KMS-11 (cell line): ENCODE measurements around the gene ANGPT4.

ENCODE experiments used
- H2AFZ ChIP-seq: fragments of 200-600 bp; sonication (generic); 2 replicates; pipeline ENCODE4 v1.6.1; 2016; ENCODE audit warnings: antibody characterized with exemption, mixed run types, low read depth
- H3K27ac ChIP-seq: fragments of 200-600 bp; sonication (generic); 2 replicates; pipeline ENCODE4 v1.6.1; 2016; ENCODE audit warnings: mild to moderate bottlenecking, mixed run types
- H3K27me3 ChIP-seq: fragments of 200-600 bp; sonication (generic); 2 replicates; pipeline ENCODE4 v1.6.1; 2017; ENCODE audit warnings: mild to moderate bottlenecking, low read depth, mixed run types, moderate library complexity; ENCODE audit not compliant: insufficient read depth
- H3K36me3 ChIP-seq: fragments of 200-600 bp; sonication (generic); 2 replicates; pipeline ENCODE4 v1.6.1; 2017; ENCODE audit warnings: mild to moderate bottlenecking, mixed run types; ENCODE audit not compliant: insufficient read depth
- H3K4me1 ChIP-seq: fragments of 200-600 bp; sonication (generic); 2 replicates; pipeline ENCODE4 v1.6.1; 2016; ENCODE audit warnings: mild to moderate bottlenecking, low read depth, mixed run types; ENCODE audit not compliant: poor library complexity, severe bottlenecking
- H3K4me2 ChIP-seq: fragments of 200-600 bp; sonication (generic); 2 replicates; pipeline ENCODE4 v1.7.0; 2016; ENCODE audit warnings: mild to moderate bottlenecking, mixed run types
- H3K4me3 ChIP-seq: fragments of 200-600 bp; sonication (generic); IDR thresholded peaks from 2 replicates; pipeline ENCODE4 v1.6.1; 2017; ENCODE audit warnings: low read depth, low read length, mixed read lengths; ENCODE audit not compliant: insufficient read depth
- H3K79me2 ChIP-seq: fragments of 200-600 bp; sonication (generic); 2 replicates; pipeline ENCODE4 v1.6.1; 2016; ENCODE audit warnings: low read depth, mixed run types; ENCODE audit not compliant: insufficient read depth
- H3K9ac ChIP-seq: fragments of 200-600 bp; sonication (generic); 2 replicates; pipeline ENCODE4 v1.6.1; 2016; ENCODE audit warnings: mild to moderate bottlenecking, mixed run types
- H4K20me1 ChIP-seq: fragments of 200-600 bp; sonication (generic); 2 replicates; pipeline ENCODE4 v1.6.1; 2016; ENCODE audit warnings: mild to moderate bottlenecking, mixed run types; ENCODE audit not compliant: insufficient read depth
- TF ChIP-seq, protein P1 (sequence below): fragments of 200-600 bp; sonication (generic); conservative IDR thresholded peaks from 2 replicates; pipeline ENCODE4 v1.6.1; 2017; ENCODE audit warnings: low read depth, mild to moderate bottlenecking, antibody characterized with exemption, low read length, moderate library complexity, mixed read lengths

ANGPT4 gene

DNA sequence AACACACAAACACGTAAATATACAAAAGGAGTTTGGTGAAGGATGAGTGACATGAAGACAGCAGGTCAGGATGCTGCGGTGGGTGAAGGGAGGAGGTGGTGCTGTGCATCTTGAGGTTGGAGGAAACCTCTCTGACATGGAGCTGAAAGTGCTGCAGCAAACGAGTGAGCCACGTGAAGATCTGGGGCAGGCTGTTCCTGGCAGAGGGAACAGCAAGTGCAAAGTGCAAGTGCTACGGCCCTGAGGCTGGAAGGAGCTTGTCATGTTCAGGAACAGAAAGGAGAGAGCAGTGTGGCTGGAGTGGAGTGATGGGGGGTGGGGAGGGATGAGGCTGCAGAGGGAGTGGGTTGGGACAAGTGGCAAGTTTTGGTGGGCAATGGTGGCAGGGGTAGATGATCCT lies 24.8 kb upstream of the ANGPT4 start:
- Histone ChIP-seq H3K79me2 (no peaks in the 10 kb centered on the region), H2AFZ (no peak overlapping the region), H4K20me1 (no peaks in the 10 kb centered on the region), H3K27ac (no peak overlapping the region), H3K27me3 (no peaks in the 10 kb centered on the region), H3K9ac (no peak overlapping the region), H3K4me1 (no peaks in the 10 kb centered on the region), H3K4me3 (no peak overlapping the region), H3K4me2 (no peak overlapping the region), H3K36me3 (no peaks in the 10 kb centered on the region)
- TF ChIP-seq, protein P1, sequence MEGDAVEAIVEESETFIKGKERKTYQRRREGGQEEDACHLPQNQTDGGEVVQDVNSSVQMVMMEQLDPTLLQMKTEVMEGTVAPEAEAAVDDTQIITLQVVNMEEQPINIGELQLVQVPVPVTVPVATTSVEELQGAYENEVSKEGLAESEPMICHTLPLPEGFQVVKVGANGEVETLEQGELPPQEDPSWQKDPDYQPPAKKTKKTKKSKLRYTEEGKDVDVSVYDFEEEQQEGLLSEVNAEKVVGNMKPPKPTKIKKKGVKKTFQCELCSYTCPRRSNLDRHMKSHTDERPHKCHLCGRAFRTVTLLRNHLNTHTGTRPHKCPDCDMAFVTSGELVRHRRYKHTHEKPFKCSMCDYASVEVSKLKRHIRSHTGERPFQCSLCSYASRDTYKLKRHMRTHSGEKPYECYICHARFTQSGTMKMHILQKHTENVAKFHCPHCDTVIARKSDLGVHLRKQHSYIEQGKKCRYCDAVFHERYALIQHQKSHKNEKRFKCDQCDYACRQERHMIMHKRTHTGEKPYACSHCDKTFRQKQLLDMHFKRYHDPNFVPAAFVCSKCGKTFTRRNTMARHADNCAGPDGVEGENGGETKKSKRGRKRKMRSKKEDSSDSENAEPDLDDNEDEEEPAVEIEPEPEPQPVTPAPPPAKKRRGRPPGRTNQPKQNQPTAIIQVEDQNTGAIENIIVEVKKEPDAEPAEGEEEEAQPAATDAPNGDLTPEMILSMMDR, result no peak

DNA sequence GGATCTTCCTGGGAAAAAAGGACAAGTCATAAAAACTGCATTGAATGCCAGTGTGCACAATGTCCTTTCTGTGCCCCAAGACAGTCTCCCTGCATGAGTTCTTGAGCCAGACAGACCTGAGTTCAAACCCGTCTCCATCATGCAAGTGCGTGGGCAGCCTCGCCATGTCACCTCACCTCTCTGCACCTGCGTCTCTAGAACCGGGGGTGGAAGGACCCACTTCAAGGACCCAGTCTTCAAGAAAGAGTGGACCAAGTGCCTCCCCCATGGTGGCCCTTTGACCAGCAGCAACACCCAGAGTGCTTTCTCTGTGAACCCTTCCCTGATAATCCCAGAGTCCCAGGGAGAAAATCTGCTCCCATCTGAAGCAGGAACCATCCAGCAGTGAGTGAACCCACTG lies 23.5 kb upstream of the ANGPT4 start:
- no peak overlapping the region for H2AFZ ChIP-seq
- no peak overlapping the region for H3K4me2 ChIP-seq
- H3K4me1 ChIP-seq, result no peaks in the 10 kb centered on the region
- H3K36me3 ChIP-seq, result no peaks in the 10 kb centered on the region
- no peak overlapping the region for H3K27ac ChIP-seq
- H3K27me3 ChIP-seq, result no peaks in the 10 kb centered on the region
- H4K20me1 ChIP-seq, result no peaks in the 10 kb centered on the region
- no peak overlapping the region for H3K9ac ChIP-seq
- H3K4me3 ChIP-seq, result no peak overlapping the region
- H3K79me2 ChIP-seq, result no peaks in the 10 kb centered on the region
- TF ChIP-seq, protein P1, result no peak

DNA sequence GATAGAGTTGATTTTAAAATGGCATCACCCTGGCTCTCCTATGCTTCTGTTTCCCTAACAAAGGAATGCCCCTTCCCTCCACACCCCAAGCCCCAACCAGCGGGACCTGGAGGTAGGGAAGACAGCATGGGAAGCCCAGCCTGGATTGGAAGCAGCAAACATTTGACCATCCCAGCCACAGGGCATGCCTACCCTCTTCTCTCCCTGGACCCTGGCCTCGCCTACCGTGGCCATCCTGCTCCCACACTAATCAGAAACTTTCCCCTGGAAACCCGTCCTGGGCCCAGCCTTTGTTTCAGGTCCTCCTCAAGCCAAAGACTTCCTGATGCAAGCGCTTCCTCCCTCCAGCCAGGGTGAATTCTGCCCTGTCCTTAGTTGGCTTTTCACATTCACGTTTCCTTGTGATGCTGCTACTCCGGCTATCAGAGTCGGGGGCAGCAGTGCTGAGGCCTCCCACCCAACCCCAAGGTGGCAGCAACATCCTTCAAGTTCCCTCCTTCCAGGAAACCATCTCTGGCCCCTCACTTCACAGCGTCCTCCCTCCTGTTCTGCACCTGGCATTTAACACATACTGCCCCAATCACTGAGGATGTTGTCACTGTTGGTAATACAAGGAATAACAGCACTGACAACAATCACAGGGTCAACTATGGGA lies 18.2 kb upstream of the ANGPT4 start:
- H2AFZ ChIP-seq, result no peak overlapping the region
- no peaks in the 10 kb centered on the region for H3K79me2 ChIP-seq
- no peaks in the 10 kb centered on the region for H3K4me1 ChIP-seq
- no peaks in the 10 kb centered on the region for H3K36me3 ChIP-seq
- TF ChIP-seq, protein P1, result no peak
- no peaks in the 10 kb centered on the region for H4K20me1 ChIP-seq
- H3K4me3 ChIP-seq, result no peak overlapping the region
- no peaks in the 10 kb centered on the region for H3K27me3 ChIP-seq
- no peak overlapping the region for H3K9ac ChIP-seq
- H3K27ac ChIP-seq, result no peak overlapping the region
- no peak overlapping the region for H3K4me2 ChIP-seq

DNA sequence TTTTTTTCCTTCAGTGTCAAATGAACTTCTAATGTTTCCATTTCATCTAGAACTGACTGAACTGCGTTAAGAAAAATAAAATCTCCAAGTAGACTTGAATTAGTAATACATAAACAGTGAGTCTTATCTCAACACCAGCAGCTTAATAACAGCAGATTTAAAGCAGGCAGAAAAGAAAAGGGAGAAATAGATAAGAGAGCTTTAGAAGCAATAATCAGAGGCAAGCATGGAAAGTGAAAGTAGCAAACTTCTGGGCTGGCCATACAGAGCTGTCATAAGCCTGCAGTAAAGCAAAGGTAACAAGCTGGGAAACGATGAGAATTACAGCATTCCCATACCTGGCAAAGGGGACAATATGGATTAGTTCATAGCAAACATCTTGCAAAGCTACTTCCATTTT lies 16.9 kb upstream of the ANGPT4 start:
- TF ChIP-seq, protein P1, result no peak

More for the DNA sequence above, 16.9 kb upstream of the ANGPT4 start:
- no peak overlapping the region for H3K9ac ChIP-seq
- no peak overlapping the region for H3K4me3 ChIP-seq
- no peaks in the 10 kb centered on the region for H4K20me1 ChIP-seq
- no peak overlapping the region for H3K4me2 ChIP-seq
- no peaks in the 10 kb centered on the region for H3K27me3 ChIP-seq
- no peaks in the 10 kb centered on the region for H3K4me1 ChIP-seq
- no peaks in the 10 kb centered on the region for H3K79me2 ChIP-seq
- H3K36me3 ChIP-seq, result no peaks in the 10 kb centered on the region
- no peak overlapping the region for H2AFZ ChIP-seq
- H3K27ac ChIP-seq, result no peak overlapping the region
